SU-DHL-6 (cell line): ENCODE data around the gene FARS2.

Source experiments
- H2AFZ ChIP-seq: fragments of 200-600 bp; sonication (generic); 2 replicates; pipeline ENCODE4 v1.6.1; 2014; ENCODE audit warnings: low read depth, mild to moderate bottlenecking, moderate library complexity, mixed read lengths, antibody characterized with exemption, low read length; ENCODE audit not compliant: severe bottlenecking
- H3F3A ChIP-seq: fragments of 200-600 bp; shearing (Covaris generic); 2 replicates; pipeline ENCODE4 v1.6.0; 2016; ENCODE audit warnings: antibody characterized with exemption, mild to moderate bottlenecking; ENCODE audit not compliant: insufficient read depth
- H3K27ac ChIP-seq: fragments of 200-600 bp; sonication (generic); 2 replicates; pipeline ENCODE4 v1.5.1; 2016; ENCODE audit warnings: low read depth, mild to moderate bottlenecking, low read length, moderate library complexity, mixed read lengths
- H3K27me3 ChIP-seq: fragments of 200-600 bp; sonication (generic), shearing (Covaris generic); 2 replicates; pipeline ENCODE4 v1.6.0; 2014; ENCODE audit warnings: mild to moderate bottlenecking, low read length
- H3K36me3 ChIP-seq: fragments of 200-600 bp; sonication (generic); 2 replicates; pipeline ENCODE4 v1.6.1; 2014; ENCODE audit warnings: mild to moderate bottlenecking, low read length, mixed read lengths
- H3K4me2 ChIP-seq: fragments of 300-600, 200-600 bp; shearing (Covaris generic), sonication (generic); 2 replicates; pipeline ENCODE4 v1.6.0; 2014; ENCODE audit warnings: low read length, low read depth, mild to moderate bottlenecking; ENCODE audit not compliant: poor library complexity, severe bottlenecking
- H3K4me3 ChIP-seq: fragments of 200-600 bp; sonication (generic); 2 replicates; pipeline ENCODE4 v1.5.1; 2014; ENCODE audit warnings: antibody characterized with exemption, low read length, mild to moderate bottlenecking, mixed read lengths; ENCODE audit not compliant: insufficient read depth, poor library complexity, severe bottlenecking
- H3K79me2 ChIP-seq: fragments of 200-600 bp; sonication (generic); 2 replicates; pipeline ENCODE4 v1.6.1; 2014; ENCODE audit warnings: mild to moderate bottlenecking, low read length, moderate library complexity; ENCODE audit not compliant: insufficient read depth
- H3K9ac ChIP-seq: fragments of 200-600 bp; sonication (generic); 2 replicates; pipeline ENCODE4 v1.7.0; 2014; ENCODE audit warnings: mild to moderate bottlenecking, low read length
- H3K9me2 ChIP-seq: fragments of 200-600 bp; sonication (generic); replicated peaks from 2 replicates; pipeline ENCODE4 v1.6.1; 2014; ENCODE audit warnings: low read length; ENCODE audit not compliant: insufficient read depth
- H3K9me3 ChIP-seq: fragments of 200-600 bp; sonication (generic); 2 replicates; pipeline ENCODE4 v1.6.1; 2014; ENCODE audit warnings: low read length, mixed read lengths; ENCODE audit not compliant: insufficient read depth
- H4K20me1 ChIP-seq: fragments of 200-600 bp; sonication (generic); 2 replicates; pipeline ENCODE4 v1.6.1; 2014; ENCODE audit warnings: low read depth, mild to moderate bottlenecking, antibody characterized with exemption, low read length, moderate library complexity, mixed read lengths
- EZH2phosphoT487 ChIP-seq: fragments of 200-600 bp; sonication (generic), shearing (Covaris generic); conservative IDR thresholded peaks from 2 replicates; pipeline ENCODE4 v1.6.1; 2018; ENCODE audit warnings: mild to moderate bottlenecking, antibody characterized with exemption, low read length, moderate library complexity, mixed read lengths
- TF ChIP-seq, protein P1 (sequence below): fragments of 200-600 bp; sonication (generic); IDR thresholded peaks from one replicate; pipeline ENCODE4 v1.5.1; 2017; ENCODE audit warnings: antibody characterized with exemption, mild to moderate bottlenecking, low read length, moderate library complexity; ENCODE audit not compliant: insufficient read depth, poor library complexity, severe bottlenecking

Gene FARS2

DNA sequence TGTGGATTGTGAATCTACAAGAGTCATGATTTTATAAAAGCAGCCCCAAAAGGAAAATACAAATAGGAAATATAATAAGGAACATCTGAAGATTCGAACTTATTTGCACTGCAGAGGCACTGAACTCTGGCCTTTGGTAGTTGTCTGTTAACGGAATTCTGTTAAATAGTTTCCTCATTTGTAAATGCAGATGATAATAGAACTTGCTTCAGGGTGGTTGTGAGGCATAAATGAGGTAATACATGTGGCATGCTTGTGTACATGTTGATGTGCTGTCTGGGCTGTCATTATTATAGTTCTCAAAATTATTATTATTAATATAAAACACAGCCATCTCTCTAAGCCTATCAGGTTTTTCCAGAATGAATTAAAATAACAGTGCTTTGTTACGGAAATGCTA is 443.4 kb downstream of the FARS2 start:
- H3K27me3 ChIP-seq, result no peaks in the 10 kb centered on the region
- no peaks in the 10 kb centered on the region for H3F3A ChIP-seq
- no peak overlapping the region for H3K4me3 ChIP-seq
- TF ChIP-seq EZH2phosphoT487, result no peak
- TF ChIP-seq, protein P1, sequence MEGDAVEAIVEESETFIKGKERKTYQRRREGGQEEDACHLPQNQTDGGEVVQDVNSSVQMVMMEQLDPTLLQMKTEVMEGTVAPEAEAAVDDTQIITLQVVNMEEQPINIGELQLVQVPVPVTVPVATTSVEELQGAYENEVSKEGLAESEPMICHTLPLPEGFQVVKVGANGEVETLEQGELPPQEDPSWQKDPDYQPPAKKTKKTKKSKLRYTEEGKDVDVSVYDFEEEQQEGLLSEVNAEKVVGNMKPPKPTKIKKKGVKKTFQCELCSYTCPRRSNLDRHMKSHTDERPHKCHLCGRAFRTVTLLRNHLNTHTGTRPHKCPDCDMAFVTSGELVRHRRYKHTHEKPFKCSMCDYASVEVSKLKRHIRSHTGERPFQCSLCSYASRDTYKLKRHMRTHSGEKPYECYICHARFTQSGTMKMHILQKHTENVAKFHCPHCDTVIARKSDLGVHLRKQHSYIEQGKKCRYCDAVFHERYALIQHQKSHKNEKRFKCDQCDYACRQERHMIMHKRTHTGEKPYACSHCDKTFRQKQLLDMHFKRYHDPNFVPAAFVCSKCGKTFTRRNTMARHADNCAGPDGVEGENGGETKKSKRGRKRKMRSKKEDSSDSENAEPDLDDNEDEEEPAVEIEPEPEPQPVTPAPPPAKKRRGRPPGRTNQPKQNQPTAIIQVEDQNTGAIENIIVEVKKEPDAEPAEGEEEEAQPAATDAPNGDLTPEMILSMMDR, result no peak
- H3K9me3 ChIP-seq, result no peaks in the 10 kb centered on the region
- no peaks in the 10 kb centered on the region for H3K9me2 ChIP-seq
- H3K79me2 ChIP-seq, result no peaks in the 10 kb centered on the region
- no peak overlapping the region for H3K27ac ChIP-seq
- no peaks in the 10 kb centered on the region for H4K20me1 ChIP-seq
- no peaks in the 10 kb centered on the region for H3K36me3 ChIP-seq
- no peak overlapping the region for H2AFZ ChIP-seq
- H3K9ac ChIP-seq, result no peak overlapping the region
- no peak overlapping the region for H3K4me2 ChIP-seq

DNA sequence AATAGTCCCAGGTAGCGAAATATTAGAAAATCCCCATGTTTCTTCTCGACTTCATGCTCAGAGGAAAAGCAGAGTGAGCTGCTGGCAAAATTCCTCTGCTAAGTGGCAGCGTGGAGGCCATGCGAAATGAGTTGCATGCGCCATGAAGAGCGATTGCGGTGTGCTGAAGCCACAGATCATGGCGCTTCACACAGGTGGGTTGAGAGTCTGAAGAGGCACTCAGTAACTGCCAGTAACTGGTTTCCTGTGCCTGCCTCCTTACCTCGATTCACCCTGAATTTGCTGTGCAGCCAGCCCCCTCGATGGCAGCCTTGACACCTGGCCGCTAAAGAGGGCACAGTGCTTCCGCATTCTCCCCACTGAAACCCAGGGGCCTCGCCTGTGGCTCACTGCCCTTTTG is 443.9 kb downstream of the FARS2 start:
- Histone ChIP-seq H3K4me2 (no peak overlapping the region), H2AFZ (no peak overlapping the region), H3K27me3 (no peaks in the 10 kb centered on the region), H3K9me3 (no peaks in the 10 kb centered on the region), H3K9ac (no peak overlapping the region), H3K27ac (no peak overlapping the region), H3K9me2 (no peaks in the 10 kb centered on the region), H3K79me2 (no peaks in the 10 kb centered on the region), H3F3A (no peaks in the 10 kb centered on the region), H4K20me1 (no peaks in the 10 kb centered on the region), H3K4me3 (no peak overlapping the region), H3K36me3 (no peaks in the 10 kb centered on the region)
- TF ChIP-seq, protein P1, result no peak
- TF ChIP-seq EZH2phosphoT487, result no peak

DNA sequence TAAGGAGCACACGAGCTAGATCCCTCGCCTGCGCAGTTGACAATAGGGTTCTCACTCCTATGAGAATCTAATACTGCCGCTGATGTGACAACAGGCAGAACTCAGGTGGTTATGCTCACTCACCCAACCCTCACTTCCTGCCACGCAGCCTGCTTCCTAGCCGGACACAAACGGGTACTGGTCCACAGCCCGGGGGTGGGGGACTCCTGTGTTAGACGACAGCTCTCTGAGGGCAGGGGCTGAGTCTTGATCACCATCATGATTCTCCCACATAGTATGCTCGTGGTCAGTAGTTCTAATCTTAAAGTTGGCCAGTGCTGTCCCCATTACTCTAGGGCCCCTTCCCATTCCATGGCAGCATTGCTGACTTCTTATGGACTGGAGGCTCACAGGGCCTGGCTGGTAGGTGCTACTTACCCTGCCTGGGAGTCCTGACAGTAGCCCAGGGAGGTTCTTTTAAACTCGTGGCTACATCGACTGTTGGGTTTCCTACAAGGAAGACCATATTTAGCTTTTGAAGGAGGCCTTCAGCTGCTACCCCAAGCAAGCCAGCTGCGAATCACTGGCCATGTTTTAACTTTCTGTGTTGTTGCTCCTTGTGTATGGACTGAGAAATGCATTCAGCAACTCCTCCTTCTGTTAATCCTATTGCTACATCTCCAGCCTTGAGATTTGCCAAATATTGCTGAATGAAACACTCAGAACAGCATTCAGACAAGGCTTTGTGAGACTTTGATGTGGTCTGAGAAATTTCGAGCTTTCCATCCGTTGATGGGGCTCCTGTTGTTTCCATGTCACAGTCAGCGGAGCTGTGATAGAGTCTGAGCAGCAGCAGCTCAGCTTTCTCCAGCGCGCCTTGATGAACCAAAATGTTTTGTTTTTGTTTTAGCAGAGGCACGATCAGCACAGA is 445.1 kb downstream of the FARS2 start:
- no peak overlapping the region for H3K27ac ChIP-seq
- no peak overlapping the region for H3K4me2 ChIP-seq

More for the DNA sequence above, 445.1 kb downstream of the FARS2 start:
- TF ChIP-seq, protein P1, result no peak
- no peak for TF ChIP-seq EZH2phosphoT487
- no peaks in the 10 kb centered on the region for H3K27me3 ChIP-seq
- H3K9ac ChIP-seq, result no peak overlapping the region
- H2AFZ ChIP-seq, result no peak overlapping the region
- no peaks in the 10 kb centered on the region for H3K79me2 ChIP-seq
- H3K36me3 ChIP-seq, result no peaks in the 10 kb centered on the region
- H3F3A ChIP-seq, result no peaks in the 10 kb centered on the region
- no peak overlapping the region for H3K4me3 ChIP-seq
- H4K20me1 ChIP-seq, result no peaks in the 10 kb centered on the region
- no peaks in the 10 kb centered on the region for H3K9me2 ChIP-seq
- H3K9me3 ChIP-seq, result no peaks in the 10 kb centered on the region
